Measurements from ENCODE around the gene SLC34A3.
"Not testable (repeated sequence)": the region's sequence is repeated elsewhere in the genome, so short reads cannot be mapped to it uniquely, and the experiment has no call there.

SLC34A3 gene

GRCh38 chr9:137233143-137233980, 2.7 kb downstream of the SLC34A3 start:
- H3K4me3 ChIP-seq (ENCODE audit: low read depth, low read length), result no peak overlapping the region

GRCh38 chr9:137234055-137234697, 3.5 kb downstream of the SLC34A3 start:
- no peaks in the 10 kb centered on the region for H3K36me3 ChIP-seq (ENCODE audit: control insufficient read depth, insufficient read depth, low read length)
- no peak overlapping the region for H3K4me3 ChIP-seq (ENCODE audit: low read depth, low read length)
- no peaks in the 10 kb centered on the region for H3K27me3 ChIP-seq (ENCODE audit: control insufficient read depth, insufficient read depth, low read length)
- H3K9me3 ChIP-seq (ENCODE audit: control insufficient read depth, insufficient read depth, low read length), result no peaks in the 10 kb centered on the region
- H3K9ac ChIP-seq (ENCODE audit: low read depth, low read length), result no peak overlapping the region
- no peak overlapping the region for H3K27ac ChIP-seq (ENCODE audit: low read depth, low read length)
- H3K4me1 ChIP-seq (ENCODE audit: control insufficient read depth, insufficient read depth, low read length), result no peaks in the 10 kb centered on the region

More at GRCh38 chr9:137233143-137233980, 2.7 kb downstream of the SLC34A3 start:
- no peak overlapping the region for H3K27ac ChIP-seq (ENCODE audit: low read depth, low read length)
- no peak overlapping the region for H3K9ac ChIP-seq (ENCODE audit: low read depth, low read length)
- no peaks in the 10 kb centered on the region for H3K36me3 ChIP-seq (ENCODE audit: control insufficient read depth, insufficient read depth, low read length)
- no peaks in the 10 kb centered on the region for H3K4me1 ChIP-seq (ENCODE audit: control insufficient read depth, insufficient read depth, low read length)
- no peaks in the 10 kb centered on the region for H3K9me3 ChIP-seq (ENCODE audit: control insufficient read depth, insufficient read depth, low read length)
- no peaks in the 10 kb centered on the region for H3K27me3 ChIP-seq (ENCODE audit: control insufficient read depth, insufficient read depth, low read length)

GRCh38 chr9:137234758-137235423, 4.2 kb downstream of the SLC34A3 start:
- Histone ChIP-seq H3K36me3 (ENCODE audit: control insufficient read depth, insufficient read depth, low read length) (no peaks in the 10 kb centered on the region), H3K9ac (ENCODE audit: low read depth, low read length) (no peak overlapping the region), H3K27ac (ENCODE audit: low read depth, low read length) (no peak overlapping the region), H3K4me1 (ENCODE audit: control insufficient read depth, insufficient read depth, low read length) (no peaks in the 10 kb centered on the region), H3K27me3 (ENCODE audit: control insufficient read depth, insufficient read depth, low read length) (no peaks in the 10 kb centered on the region), H3K9me3 (ENCODE audit: control insufficient read depth, insufficient read depth, low read length) (no peaks in the 10 kb centered on the region), H3K4me3 (ENCODE audit: low read depth, low read length) (no peak overlapping the region)

- H3K4me1 ChIP-seq (ENCODE audit: control insufficient read depth, insufficient read depth, low read length), result no peaks in the 10 kb centered on the region
- no peak overlapping the region for H3K9ac ChIP-seq (ENCODE audit: low read depth, low read length)
- H3K36me3 ChIP-seq (ENCODE audit: control insufficient read depth, insufficient read depth, low read length), result no peaks in the 10 kb centered on the region
- no peak overlapping the region for H3K27ac ChIP-seq (ENCODE audit: low read depth, low read length)
- no peaks in the 10 kb centered on the region for H3K27me3 ChIP-seq (ENCODE audit: control insufficient read depth, insufficient read depth, low read length)
- H3K9me3 ChIP-seq (ENCODE audit: control insufficient read depth, insufficient read depth, low read length), result no peaks in the 10 kb centered on the region
- no peak overlapping the region for H3K4me3 ChIP-seq (ENCODE audit: low read depth, low read length)
These were observed 4.9 kb downstream of the SLC34A3 start for GRCh38 chr9:137235424-137236237.

- H3K4me3 ChIP-seq (ENCODE audit: low read depth, low read length), result no peak overlapping the region
- no peaks in the 10 kb centered on the region for H3K27me3 ChIP-seq (ENCODE audit: control insufficient read depth, insufficient read depth, low read length)
- no peaks in the 10 kb centered on the region for H3K9me3 ChIP-seq (ENCODE audit: control insufficient read depth, insufficient read depth, low read length)
- H3K36me3 ChIP-seq (ENCODE audit: control insufficient read depth, insufficient read depth, low read length), result no peaks in the 10 kb centered on the region
- H3K9ac ChIP-seq (ENCODE audit: low read depth, low read length), result no peak overlapping the region
- H3K27ac ChIP-seq (ENCODE audit: low read depth, low read length), result no peak overlapping the region
- H3K4me1 ChIP-seq (ENCODE audit: control insufficient read depth, insufficient read depth, low read length), result no peaks in the 10 kb centered on the region
These were observed 5.7 kb downstream of the SLC34A3 start for GRCh38 chr9:137236238-137236935.

- H3K36me3 ChIP-seq (ENCODE audit: control insufficient read depth, insufficient read depth, low read length), result peaks cover 2% of the 10 kb centered on the region; the same call in 1 of the 2 replicates
- no peaks in the 10 kb centered on the region for H3K9me3 ChIP-seq (ENCODE audit: control insufficient read depth, insufficient read depth, low read length)
- H3K27ac ChIP-seq (ENCODE audit: low read depth, low read length), result no peak overlapping the region
- peaks cover under 1% of the 10 kb centered on the region; the same call in 1 of the 2 replicates for H3K4me1 ChIP-seq (ENCODE audit: control insufficient read depth, insufficient read depth, low read length)
- no peak overlapping the region for H3K4me3 ChIP-seq (ENCODE audit: low read depth, low read length)
- H3K27me3 ChIP-seq (ENCODE audit: control insufficient read depth, insufficient read depth, low read length), result no peaks in the 10 kb centered on the region
- H3K9ac ChIP-seq (ENCODE audit: low read depth, low read length), result no peak overlapping the region
These were observed 6.3 kb downstream of the SLC34A3 start for GRCh38 chr9:137236936-137237421.

- Histone ChIP-seq H3K9ac (ENCODE audit: low read depth, low read length) (no peak overlapping the region), H3K4me1 (ENCODE audit: control insufficient read depth, insufficient read depth, low read length) (peaks cover 8% of the 10 kb centered on the region), H3K36me3 (ENCODE audit: control insufficient read depth, insufficient read depth, low read length) (peaks cover 13% of the 10 kb centered on the region), H3K27me3 (ENCODE audit: control insufficient read depth, insufficient read depth, low read length) (no peaks in the 10 kb centered on the region), H3K4me3 (ENCODE audit: low read depth, low read length) (no peak overlapping the region), H3K27ac (ENCODE audit: low read depth, low read length) (no peak overlapping the region), H3K9me3 (ENCODE audit: control insufficient read depth, insufficient read depth, low read length) (no peaks in the 10 kb centered on the region)
These were observed 7.3 kb downstream of the SLC34A3 start for GRCh38 chr9:137237759-137238726.

GRCh38 chr9:137239541-137240200, 9.0 kb downstream of the SLC34A3 start:
- peaks cover 18% of the 10 kb centered on the region for H3K4me1 ChIP-seq (ENCODE audit: control insufficient read depth, insufficient read depth, low read length)
- not testable (repeated sequence) for H3K9me3 ChIP-seq (ENCODE audit: control insufficient read depth, insufficient read depth, low read length); H3K27me3 ChIP-seq (ENCODE audit: control insufficient read depth, insufficient read depth, low read length)
- H3K36me3 ChIP-seq (ENCODE audit: control insufficient read depth, insufficient read depth, low read length), result peaks cover 22% of the 10 kb centered on the region
- peak overlapping the region; percentile 85 for H3K4me3 ChIP-seq (ENCODE audit: low read depth, low read length)
- H3K27ac ChIP-seq (ENCODE audit: low read depth, low read length), result peak overlapping the region; percentile 96
- peak overlapping the region; percentile 71 for H3K9ac ChIP-seq (ENCODE audit: low read depth, low read length)

GRCh38 chr9:137240318-137240840, 9.7 kb downstream of the SLC34A3 start:
- Histone ChIP-seq H3K9ac (ENCODE audit: low read depth, low read length) (peak overlapping the region; percentile 71), H3K4me3 (ENCODE audit: low read depth, low read length) (peak overlapping the region; percentile 85), H3K27ac (ENCODE audit: low read depth, low read length) (peak overlapping the region; percentile 96), H3K27me3 (ENCODE audit: control insufficient read depth, insufficient read depth, low read length) (no peaks in the 10 kb centered on the region), H3K4me1 (ENCODE audit: control insufficient read depth, insufficient read depth, low read length) (peaks cover 22% of the 10 kb centered on the region), H3K36me3 (ENCODE audit: control insufficient read depth, insufficient read depth, low read length) (peaks cover 22% of the 10 kb centered on the region), H3K9me3 (ENCODE audit: control insufficient read depth, insufficient read depth, low read length) (no peaks in the 10 kb centered on the region)
